Heart right ventricle (tissue), 16 donors: ENCODE data around the gene ZNF444. TPM values are rescaled to one million over a fixed set of nuclear protein-coding genes. Genes with fewer than 3 reads are reported as not detected.

Source experiments
- ATAC-seq, 8 donors: fragments of 200-7000 bp; cut with Tn5 transposase; one replicate each; pipeline ENCODE4 v1.9.1; 2020; ENCODE audit warnings: mild to moderate bottlenecking in 8 of 8, moderate library complexity in 8 of 8, moderate number of reproducible peaks in 1 of 8
- DNase-seq, 2 donors: peaks; one replicate each; pipeline ENCODE4 v3.0.0-alpha.2; 2020
- H3K27ac ChIP-seq, 10 donors: fragments of 200-600 bp; sonication (generic) in 2 of 10; one replicate each; pipeline versions ENCODE4 v1.5.0 to v1.8.0; 2020 to 2022; ENCODE audit warnings: mild to moderate bottlenecking in 3 of 10
- H3K27me3 ChIP-seq, 7 donors: fragments of 200-600 bp; one replicate each; pipeline ENCODE4 v1.8.0; 2021 to 2022; ENCODE audit warnings: mild to moderate bottlenecking in 2 of 7
- H3K36me3 ChIP-seq, 9 donors: fragments of 200-600 bp; sonication (generic) in 1 of 9; one replicate each; pipeline versions ENCODE4 v1.5.0 to v1.8.0; 2020 to 2022; ENCODE audit warnings: mild to moderate bottlenecking in 2 of 9
- H3K4me1 ChIP-seq, 9 donors: fragments of 200-600 bp; sonication (generic) in 1 of 9; one replicate each; pipeline versions ENCODE4 v1.5.0 to v1.8.0; 2020 to 2022; ENCODE audit warnings: mild to moderate bottlenecking in 4 of 9
- H3K4me3 ChIP-seq, 10 donors: fragments of 200-600 bp; sonication (generic) in 2 of 10; one replicate each; pipeline versions ENCODE4 v1.5.0 to v1.8.0; 2020 to 2022; ENCODE audit warnings: mild to moderate bottlenecking in 7 of 10, moderate library complexity in 2 of 10
- H3K9me3 ChIP-seq, 11 donors: fragments of 200-600 bp in 10 of 11; sonication (generic) in 2 of 11; one replicate each; pipeline versions ENCODE4 v1.5.0 to v1.8.0; 2013 to 2022; ENCODE audit warnings: mild to moderate bottlenecking in 2 of 11, control low read depth in 1 of 11, moderate library complexity in 1 of 11
- CTCF ChIP-seq, 9 donors: fragments of 200-600 bp; sonication (generic) in 2 of 9; IDR thresholded peaks; one replicate each; pipeline versions ENCODE4 v1.5.0 to v1.8.0; 2021 to 2022; ENCODE audit warnings: antibody characterized with exemption in 9 of 9, mild to moderate bottlenecking in 5 of 9, moderate library complexity in 1 of 9
- WGBS, 2 donors: extraction: QIAGEN DNeasy Blood & Tissue Kit; methylation state at CpG; one replicate each; pipeline ENCODE4 v1.1.7; 2013; ENCODE audit warnings: inconsistent platforms in 1 of 2; 5-methylcytosine and 5-hydroxymethylcytosine counted together
- intact Hi-C, 10 donors: fragments of 100-400 bp; cut with DNase I; formaldehyde crosslinking; loops; one replicate each; pipeline versions ENCODE4 v1.11.1 to v1.14.2; 2022
- polyA plus RNA-seq, 2 donors: library from polyadenylated mRNA; stranded (reverse); fragments of 200-250 nt; gene quantifications; one replicate each; pipeline ENCODE4 v1.2.3, GENCODE V29; 2013
- total RNA-seq, 10 donors: library from RNA; stranded (reverse); fragmentation: NEBNext Ultra II Directional in 3 of 10; extraction: Animal tissue kit (Norgen Biotek cat#: 25700) in 3 of 10; gene quantifications; one replicate each; pipeline versions ENCODE4 v1.2.1 to v1.2.4, GENCODE V29; 2021 to 2023
- donor health status: Arrhythmogenic right ventricular cardiomyopathy.
- donor health status: ischemic (EF 13 %, LVEDD 7.1; RV severe dilation, severe dysfunction).
- donor health status: healthy with polysubstance abuse.
- donor health status: DM: no; HTN: yes; CAD: no.
- donor health status: DM: no; HTN: no; CAD: no.
- donor health status: ischemic (EF 25% LVEDD 6.9; RV normal size, moderate dysfunction).
- donor health status: ischemic (EF 25% LVEDD 5.7; RV mildly dilated, moderate dysfunction).
- donor health status: healthy.
- donor health status: DM: yes; HTN: yes; CAD: no.
- donor health status: Ischemic cardiomyopathy.
- donor health status: ischemic (EF 35%, LVEDD 5.7; RV mildly dilated, moderate dysfunction).
- donor health status: nonischemic (EF 11% LVEDD 7.7; RV severe dilation, severe dysfunction).
- donor health status: DM: yes; HTN: yes; CAD: no.
- donor health status: PGD.
- donor health status: ischemic (EF 29% LVEDD 5.4; RV normal size, mild dysfunction).
- donor health status: nonischemic (EF 23%, LVEDD 6.1; RV moderate dilation, normal function).

Gene ZNF444
- total and polyA plus RNA-seq, 12 donors, result 15.1 to 25.6 (median 22.4) TPM

GRCh38 chr19:56134654-56134921 lies 6.5 kb upstream of the ZNF444 start:
- no peaks in the 10 kb centered on the region for H3K36me3 ChIP-seq
- no peak overlapping the region for H3K4me3 ChIP-seq
- peaks cover 0 to 22% (median 7%) of the 10 kb centered on the region in 9 donors for H3K4me1 ChIP-seq
- no peak overlapping the region for H3K27ac ChIP-seq
- WGBS, 2 donors, result 86 to 89% methylated on average over 5 of the region's 5 CpGs
- intact Hi-C loops, result no loop called here
- ATAC-seq (no peak), DNase-seq (no peak)
- H3K27me3 ChIP-seq, result no peaks in the 10 kb centered on the region
- H3K9me3 ChIP-seq, result no peaks in the 10 kb centered on the region
- TF ChIP-seq CTCF (IDR thresholded peaks at IDR 0.05), result no peak

DNA sequence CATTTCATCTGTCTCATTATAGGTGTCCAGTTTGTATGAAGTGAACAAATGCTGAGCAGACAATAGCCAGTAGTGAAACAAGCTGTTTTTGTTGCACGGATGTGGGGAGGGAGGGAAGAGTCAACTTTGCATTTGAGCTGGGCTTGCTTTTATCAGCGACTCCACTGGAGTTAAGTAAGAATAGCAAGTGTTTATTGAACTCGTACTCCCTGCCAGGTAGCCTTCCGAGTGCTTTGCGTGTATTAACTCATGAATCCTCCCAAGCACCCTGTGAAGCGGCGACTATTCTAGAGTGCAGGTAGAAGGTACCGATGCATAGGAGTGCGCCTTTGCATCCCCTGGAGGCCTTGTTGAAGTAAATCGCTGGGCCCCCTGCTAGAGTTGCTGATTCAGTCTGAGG lies 4.7 kb upstream of the ZNF444 start:
- DNase-seq (no peak), ATAC-seq (no peak)
- 60 to 66% methylated on average over 10 of the region's 10 CpGs for WGBS, 2 donors

DNA sequence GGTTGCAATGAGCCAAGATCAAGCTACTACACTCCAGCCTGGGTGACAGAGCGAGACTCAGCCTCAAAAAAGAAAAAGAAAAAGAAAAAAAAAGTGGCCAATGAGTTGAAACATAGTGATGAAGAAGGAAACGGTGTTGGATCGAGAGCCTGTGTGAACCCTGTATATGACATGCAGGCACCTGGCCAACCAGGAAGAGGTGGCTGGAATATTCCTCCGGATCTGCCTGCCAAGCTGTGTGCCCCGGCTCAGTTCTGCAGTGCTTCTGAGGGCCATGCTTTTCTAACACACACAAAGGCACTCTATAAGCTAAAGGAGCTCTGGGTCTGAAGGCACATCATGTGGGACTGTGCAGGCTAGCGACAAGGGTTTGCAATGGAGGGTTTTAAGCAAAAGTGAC lies 3.7 kb upstream of the ZNF444 start:
- WGBS, 2 donors, result 51 to 58% methylated on average over 6 of the region's 6 CpGs
- ATAC-seq (no peak), DNase-seq (no peak)
- Histone ChIP-seq H3K9me3 (no peaks in the 10 kb centered on the region), H3K4me1 (peaks cover 0 to 31% (median 16%) of the 10 kb centered on the region in 9 donors), H3K36me3 (no peaks in the 10 kb centered on the region), H3K27me3 (no peaks in the 10 kb centered on the region), H3K4me3 (no peak overlapping the region), H3K27ac (no peak overlapping the region)
- no peak for TF ChIP-seq CTCF (IDR thresholded peaks at IDR 0.05)
- intact Hi-C loops, result no loop called here

More for the DNA sequence above, 4.7 kb upstream of the ZNF444 start:
- H3K9me3 ChIP-seq, result no peaks in the 10 kb centered on the region
- H3K36me3 ChIP-seq, result no peaks in the 10 kb centered on the region
- no peak overlapping the region for H3K27ac ChIP-seq
- no peak for TF ChIP-seq CTCF (IDR thresholded peaks at IDR 0.05)
- H3K4me1 ChIP-seq, result peaks cover 0 to 28% (median 12%) of the 10 kb centered on the region in 9 donors
- H3K4me3 ChIP-seq, result no peak overlapping the region
- intact Hi-C loops, result no loop called here
- no peaks in the 10 kb centered on the region for H3K27me3 ChIP-seq

DNA sequence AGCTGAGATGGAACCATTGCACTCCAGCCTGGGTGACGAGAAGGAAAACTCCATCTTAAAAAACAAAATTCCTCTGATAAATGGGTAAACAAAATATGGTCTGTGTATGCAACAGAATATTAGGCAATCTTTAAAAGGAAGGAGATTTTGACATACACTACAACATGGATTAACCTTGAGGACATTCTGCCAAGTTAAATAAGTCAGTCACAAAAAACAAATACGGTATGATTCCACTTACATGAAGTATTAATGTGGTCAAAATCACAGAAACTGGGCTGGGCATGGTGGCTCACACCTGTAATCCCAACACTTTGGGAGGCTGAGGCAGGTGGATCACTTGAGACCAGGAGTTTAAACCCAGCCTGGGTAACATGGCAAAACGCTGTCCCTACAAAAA lies 3.0 kb upstream of the ZNF444 start:
- 76 to 91% methylated on average over 3 of the region's 3 CpGs for WGBS, 2 donors
- TF ChIP-seq CTCF (IDR thresholded peaks at IDR 0.05), result no peak
- ATAC-seq, result no peak
- peaks cover 0 to 33% (median 17%) of the 10 kb centered on the region in 9 donors for H3K4me1 ChIP-seq
- intact Hi-C loops, result no loop called here
- H3K9me3 ChIP-seq, result no peaks in the 10 kb centered on the region
- H3K27ac ChIP-seq, result no peak overlapping the region
- H3K27me3 ChIP-seq, result no peaks in the 10 kb centered on the region
- no peak for DNase-seq
- H3K4me3 ChIP-seq, result no peak overlapping the region
- no peaks in the 10 kb centered on the region for H3K36me3 ChIP-seq
